Sigmoid colon (tissue), 7 donors: Measurements from ENCODE around the gene CHMP4A. TPM values are rescaled to one million over a fixed set of nuclear protein-coding genes. Genes with fewer than 3 reads are reported as not detected.

Experiments used
- DNase-seq: peaks from one replicate; pipeline ENCODE4 v3.0.0-alpha.2; 2019
- H3K27ac ChIP-seq, 4 donors: fragments of 200-600 bp; sonication (generic); one replicate each; pipeline ENCODE4 v1.5.1; 2016 to 2019; ENCODE audit warnings: mild to moderate bottlenecking in 1 of 4
- H3K27me3 ChIP-seq, 3 donors: fragments of 200-600 bp; sonication (generic); one replicate each; pipeline ENCODE4 v1.5.1; 2019; ENCODE audit warnings: mild to moderate bottlenecking in 1 of 3
- H3K36me3 ChIP-seq, 4 donors: fragments of 200-600 bp; sonication (generic); one replicate each; pipeline ENCODE4 v1.5.1; 2016 to 2019
- H3K4me1 ChIP-seq, 4 donors: fragments of 200-600 bp; sonication (generic); one replicate each; pipeline ENCODE4 v1.5.1; 2017 to 2019
- H3K4me3 ChIP-seq, 4 donors: fragments of 200-600 bp; sonication (generic); one replicate each; pipeline ENCODE4 v1.5.1; 2017 to 2019; ENCODE audit warnings: mild to moderate bottlenecking in 2 of 4, moderate library complexity in 1 of 4
- H3K9me3 ChIP-seq, 4 donors: fragments of 200-600 bp in 3 of 4; sonication (generic) in 3 of 4; one replicate each; pipeline versions ENCODE4 v1.5.1 to v1.6.1; 2013 to 2019
- CTCF ChIP-seq, 4 experiments: fragments of 450-650 bp in 3 of 4; fragments of 200-600 bp in 1 of 4; IDR thresholded peaks; one replicate each; pipeline ENCODE4 v1.5.1; 2016 to 2019; ENCODE audit warnings: antibody characterized with exemption in 4 of 4, mild to moderate bottlenecking in 3 of 4, moderate library complexity in 2 of 4
- EP300 ChIP-seq, 4 donors: sonication (generic); formaldehyde crosslinking; IDR thresholded peaks; one replicate each; pipeline ENCODE4 v1.6.1; 2017; ENCODE audit warnings: antibody characterized with exemption in 4 of 4
- POLR2A ChIP-seq, 2 donors: fragments of 450-650 bp; IDR thresholded peaks; one replicate each; pipeline ENCODE4 v1.6.1; 2016; ENCODE audit warnings: antibody characterized with exemption in 2 of 2, mild to moderate bottlenecking in 2 of 2, moderate library complexity in 2 of 2
- POLR2AphosphoS5 ChIP-seq, 4 donors: sonication (generic); formaldehyde crosslinking; IDR thresholded peaks; one replicate each; pipeline ENCODE4 v1.6.1; 2017; ENCODE audit warnings: antibody characterized with exemption in 4 of 4
- WGBS, 2 donors: extraction: QIAGEN DNeasy Blood & Tissue Kit; methylation state at CpG; one replicate each; pipeline ENCODE4 v1.1.7; 2013; 5-methylcytosine and 5-hydroxymethylcytosine counted together
- intact Hi-C: fragments of 100-400 bp; cut with DNase I; formaldehyde crosslinking; loops from one replicate; pipeline ENCODE4 v1.15.1; 2023
- polyA plus RNA-seq, 3 donors: library from polyadenylated mRNA; stranded (reverse); fragments of 200-250 nt; gene quantifications; one replicate each; pipeline ENCODE4 v1.2.3, GENCODE V29; 2013
- total RNA-seq, 4 donors: library from RNA; depleted of rRNA; stranded (reverse); fragments of >200 nt; gene quantifications; one replicate each; pipeline ENCODE4 v1.1.0, GENCODE V29; 2016
- donor health status: healthy with polysubstance abuse.
- donor health status: Bipolar disorder and iron deficiency.
- donor health status: healthy.

CHMP4A gene
- total and polyA plus RNA-seq, 7 donors: 65.6 to 149 (median 109) TPM

- 88 to 90% methylated on average over 16 of the region's 16 CpGs for WGBS, 2 donors
- Histone ChIP-seq H3K27ac (no peak overlapping the region), H3K9me3 (no peaks in the 10 kb centered on the region), H3K4me1 (no peaks in the 10 kb centered on the region), H3K36me3 (no peaks in the 10 kb centered on the region), H3K27me3 (no peaks in the 10 kb centered on the region), H3K4me3 (no peak overlapping the region)
- TF ChIP-seq POLR2AphosphoS5 (IDR thresholded peaks at IDR 0.05): no peak
- TF ChIP-seq POLR2A (IDR thresholded peaks at IDR 0.05): no peak
- no peak for TF ChIP-seq CTCF (IDR thresholded peaks at IDR 0.05)
- no peak for TF ChIP-seq EP300 (IDR thresholded peaks at IDR 0.05)
- DNase-seq: no peak
- intact Hi-C loops: no loop called here
Observed at GRCh38 chr14:24260026-24260779, 46.9 kb upstream of the CHMP4A start.

GRCh38 chr14:24259282-24260025 is 46.2 kb upstream of the CHMP4A start:
- no peak for DNase-seq
- TF ChIP-seq POLR2A (IDR thresholded peaks at IDR 0.05) (no peak), CTCF (IDR thresholded peaks at IDR 0.05) (no peak), POLR2AphosphoS5 (IDR thresholded peaks at IDR 0.05) (no peak)
- H3K4me1 ChIP-seq: no peaks in the 10 kb centered on the region
- intact Hi-C loops: no loop called here
- H3K27me3 ChIP-seq: no peaks in the 10 kb centered on the region
- no peaks in the 10 kb centered on the region for H3K36me3 ChIP-seq
- 82 to 87% methylated on average over 16 of the region's 16 CpGs for WGBS, 2 donors
- H3K27ac ChIP-seq: no peak overlapping the region
- H3K4me3 ChIP-seq: no peak overlapping the region
- H3K9me3 ChIP-seq: no peaks in the 10 kb centered on the region

- H3K36me3 ChIP-seq: no peaks in the 10 kb centered on the region
- WGBS, 2 donors: 96% methylated on average over 18 of the region's 18 CpGs
- intact Hi-C loops: no loop called here
Observed at GRCh38 chr14:24258548-24259265, 45.4 kb upstream of the CHMP4A start.

GRCh38 chr14:24258119-24258518 is 44.8 kb upstream of the CHMP4A start:
- no peaks in the 10 kb centered on the region for H3K36me3 ChIP-seq
- no peaks in the 10 kb centered on the region for H3K4me1 ChIP-seq
- intact Hi-C loops: no loop called here
- no peak overlapping the region for H3K4me3 ChIP-seq
- no peaks in the 10 kb centered on the region for H3K27me3 ChIP-seq
- DNase-seq: no peak
- no peak for TF ChIP-seq POLR2AphosphoS5 (IDR thresholded peaks at IDR 0.05)
- no peak for TF ChIP-seq POLR2A (IDR thresholded peaks at IDR 0.05)
- TF ChIP-seq CTCF (IDR thresholded peaks at IDR 0.05): no peak
- no peak for TF ChIP-seq EP300 (IDR thresholded peaks at IDR 0.05)
- WGBS, 2 donors: 89 to 92% methylated on average over 9 of the region's 9 CpGs
- H3K27ac ChIP-seq: no peak overlapping the region
- no peaks in the 10 kb centered on the region for H3K9me3 ChIP-seq

More at GRCh38 chr14:24258548-24259265, 45.4 kb upstream of the CHMP4A start:
- no peak for DNase-seq
- no peak overlapping the region for H3K4me3 ChIP-seq
- no peaks in the 10 kb centered on the region for H3K4me1 ChIP-seq
- no peak overlapping the region for H3K27ac ChIP-seq
- no peaks in the 10 kb centered on the region for H3K27me3 ChIP-seq
- TF ChIP-seq EP300 (IDR thresholded peaks at IDR 0.05) (no peak), CTCF (IDR thresholded peaks at IDR 0.05) (no peak), POLR2AphosphoS5 (IDR thresholded peaks at IDR 0.05) (no peak), POLR2A (IDR thresholded peaks at IDR 0.05) (no peak)
- H3K9me3 ChIP-seq: no peaks in the 10 kb centered on the region
